Measurements from ENCODE around the gene RNF214.
"Not testable (repeated sequence)": the region's sequence is repeated elsewhere in the genome, so short reads cannot be mapped to it uniquely, and the experiment has no call there.

RNF214 gene

GRCh38 chr11:117199053-117199915 is 33.2 kb upstream of the RNF214 start, which contains the start of gene TAGLN:
Gene TAGLN, plus strand, starts transcription at chr11:117199370. Its CDS starts 3,644 bp downstream, at chr11:117203014.
- H3K9ac ChIP-seq (ENCODE audit: low read depth, low read length), result peak within 1 kb of the TSS; percentile 90
- H3K9me3 ChIP-seq (ENCODE audit: control insufficient read depth, insufficient read depth, low read length), result no peaks in the 10 kb centered on the region
- peak within 1 kb of the TSS; percentile 74 for H3K4me3 ChIP-seq (ENCODE audit: low read depth, low read length)
- no peaks in the 10 kb centered on the region for H3K27me3 ChIP-seq (ENCODE audit: control insufficient read depth, insufficient read depth, low read length)
- H3K27ac ChIP-seq (ENCODE audit: low read depth, low read length), result peak within 1 kb of the TSS; percentile 95
- H3K36me3 ChIP-seq (ENCODE audit: control insufficient read depth, insufficient read depth, low read length), result peaks cover 25% of the 10 kb centered on the region
- peaks cover 34% of the 10 kb centered on the region for H3K4me1 ChIP-seq (ENCODE audit: control insufficient read depth, insufficient read depth, low read length)

GRCh38 chr11:117199916-117200812 is 32.3 kb upstream of the RNF214 start:
- Histone ChIP-seq H3K4me1 (ENCODE audit: control insufficient read depth, insufficient read depth, low read length) (peaks cover 34% of the 10 kb centered on the region), H3K4me3 (ENCODE audit: low read depth, low read length) (peak overlapping the region; percentile 74), H3K36me3 (ENCODE audit: control insufficient read depth, insufficient read depth, low read length) (peaks cover 34% of the 10 kb centered on the region), H3K9ac (ENCODE audit: low read depth, low read length) (peak overlapping the region; percentile 90), H3K9me3 (ENCODE audit: control insufficient read depth, insufficient read depth, low read length) (no peaks in the 10 kb centered on the region), H3K27ac (ENCODE audit: low read depth, low read length) (peak overlapping the region; percentile 95), H3K27me3 (ENCODE audit: control insufficient read depth, insufficient read depth, low read length) (no peaks in the 10 kb centered on the region)

DNA sequence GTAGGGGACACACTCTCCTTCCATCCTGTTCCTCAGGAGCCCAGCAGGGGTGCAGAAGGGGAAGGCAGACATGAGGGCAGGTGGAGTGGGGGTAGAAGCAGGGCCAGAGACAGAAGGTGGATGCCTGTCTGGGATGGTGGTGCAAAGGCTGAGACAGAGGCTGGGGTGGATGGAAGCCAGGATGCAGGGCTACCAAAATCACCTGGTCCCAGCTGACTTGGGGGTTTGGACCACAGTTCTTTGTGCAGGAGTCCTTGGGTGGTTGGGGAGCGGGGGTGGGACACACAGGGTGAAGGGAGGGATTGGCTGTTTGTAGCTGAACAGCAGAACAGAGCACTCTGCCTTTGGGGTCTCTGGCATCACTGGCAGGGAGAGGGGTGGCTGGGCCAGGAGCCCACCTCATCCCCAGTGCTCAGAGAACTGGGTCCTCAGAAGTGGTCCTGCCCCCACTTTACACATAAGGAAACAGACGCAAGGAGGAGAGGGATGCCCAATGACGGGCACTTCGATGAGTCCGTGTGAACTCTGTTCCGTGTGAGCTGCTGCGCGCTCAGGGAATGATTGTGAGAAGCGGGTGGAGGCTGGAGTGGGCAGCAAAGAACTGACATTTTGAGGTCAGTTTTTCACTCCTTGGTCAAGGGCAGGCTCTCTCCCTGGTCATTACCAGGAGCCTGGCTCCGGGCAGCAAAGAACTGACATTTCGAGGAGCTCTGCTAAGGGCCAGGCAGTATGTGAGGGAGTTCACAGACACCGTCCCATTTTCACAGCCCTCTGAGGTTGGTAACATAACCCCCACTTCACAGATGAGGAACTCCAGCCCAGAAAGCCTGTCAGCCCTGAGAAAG is 31.4 kb upstream of the RNF214 start:
- Histone ChIP-seq H3K9ac (ENCODE audit: low read depth, low read length) (peak overlapping the region; percentile 90; the same call in 1 of the 2 replicates), H3K27ac (ENCODE audit: low read depth, low read length) (peak overlapping the region; percentile 95), H3K4me1 (ENCODE audit: control insufficient read depth, insufficient read depth, low read length) (peaks cover 34% of the 10 kb centered on the region), H3K27me3 (ENCODE audit: control insufficient read depth, insufficient read depth, low read length) (no peaks in the 10 kb centered on the region), H3K4me3 (ENCODE audit: low read depth, low read length) (peak overlapping the region; percentile 74), H3K9me3 (ENCODE audit: control insufficient read depth, insufficient read depth, low read length) (no peaks in the 10 kb centered on the region), H3K36me3 (ENCODE audit: control insufficient read depth, insufficient read depth, low read length) (peaks cover 33% of the 10 kb centered on the region)

GRCh38 chr11:117201658-117202305 is 30.7 kb upstream of the RNF214 start:
- peak overlapping the region; percentile 23; the same call in 1 of the 2 replicates for H3K9ac ChIP-seq (ENCODE audit: low read depth, low read length)
- H3K9me3 ChIP-seq (ENCODE audit: control insufficient read depth, insufficient read depth, low read length), result no peaks in the 10 kb centered on the region
- no peak overlapping the region for H3K27ac ChIP-seq (ENCODE audit: low read depth, low read length)
- H3K4me1 ChIP-seq (ENCODE audit: control insufficient read depth, insufficient read depth, low read length), result peaks cover 34% of the 10 kb centered on the region
- no peaks in the 10 kb centered on the region for H3K27me3 ChIP-seq (ENCODE audit: control insufficient read depth, insufficient read depth, low read length)
- peaks cover 33% of the 10 kb centered on the region for H3K36me3 ChIP-seq (ENCODE audit: control insufficient read depth, insufficient read depth, low read length)
- H3K4me3 ChIP-seq (ENCODE audit: low read depth, low read length), result peak overlapping the region; percentile 74; the same call in 1 of the 2 replicates

DNA sequence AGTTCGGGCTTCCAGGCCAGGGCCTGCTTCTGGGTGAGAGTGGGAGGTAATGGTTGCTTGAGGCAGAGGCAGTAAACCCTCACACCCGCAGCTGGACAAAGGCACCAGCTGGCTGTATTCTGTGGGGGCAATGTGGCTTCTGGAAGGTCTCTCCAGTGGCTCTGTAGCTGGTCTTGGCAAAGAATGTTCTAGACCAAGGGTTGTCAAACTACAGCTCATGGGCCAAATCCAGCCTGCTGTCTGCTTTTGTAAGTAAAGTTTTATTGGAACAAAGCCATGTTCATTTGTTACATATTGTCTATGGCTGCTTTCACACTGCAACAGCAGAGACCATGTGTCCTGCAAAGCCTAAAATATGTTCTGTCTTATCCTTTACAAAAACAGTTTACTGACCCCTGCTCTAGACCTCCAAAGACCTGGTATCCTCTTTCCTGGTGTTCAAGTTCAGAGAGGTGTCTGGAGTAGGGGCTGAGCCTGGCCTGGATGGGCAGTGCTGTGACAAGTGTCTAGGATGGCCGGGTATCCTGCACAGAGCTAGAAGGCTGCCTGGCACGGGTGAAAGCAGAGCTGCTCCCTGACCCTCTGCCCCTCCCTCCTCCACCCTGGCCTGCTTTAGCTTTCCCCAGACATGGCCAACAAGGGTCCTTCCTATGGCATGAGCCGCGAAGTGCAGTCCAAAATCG is 29.9 kb upstream of the RNF214 start:
- Histone ChIP-seq H3K36me3 (ENCODE audit: control insufficient read depth, insufficient read depth, low read length) (peaks cover 33% of the 10 kb centered on the region), H3K9ac (ENCODE audit: low read depth, low read length) (no peak overlapping the region), H3K27me3 (ENCODE audit: control insufficient read depth, insufficient read depth, low read length) (no peaks in the 10 kb centered on the region), H3K9me3 (ENCODE audit: control insufficient read depth, insufficient read depth, low read length) (no peaks in the 10 kb centered on the region), H3K27ac (ENCODE audit: low read depth, low read length) (no peak overlapping the region), H3K4me1 (ENCODE audit: control insufficient read depth, insufficient read depth, low read length) (peaks cover 34% of the 10 kb centered on the region), H3K4me3 (ENCODE audit: low read depth, low read length) (no peak overlapping the region; the same call in 1 of the 2 replicates)

GRCh38 chr11:117203069-117203407 is 29.4 kb upstream of the RNF214 start:
- Histone ChIP-seq H3K27me3 (ENCODE audit: control insufficient read depth, insufficient read depth, low read length) (no peaks in the 10 kb centered on the region), H3K36me3 (ENCODE audit: control insufficient read depth, insufficient read depth, low read length) (peaks cover 33% of the 10 kb centered on the region), H3K4me3 (ENCODE audit: low read depth, low read length) (no peak overlapping the region), H3K9me3 (ENCODE audit: control insufficient read depth, insufficient read depth, low read length) (no peaks in the 10 kb centered on the region), H3K9ac (ENCODE audit: low read depth, low read length) (no peak overlapping the region), H3K4me1 (ENCODE audit: control insufficient read depth, insufficient read depth, low read length) (peaks cover 33% of the 10 kb centered on the region), H3K27ac (ENCODE audit: low read depth, low read length) (no peak overlapping the region)

- Histone ChIP-seq H3K36me3 (ENCODE audit: control insufficient read depth, insufficient read depth, low read length) (peaks cover 33% of the 10 kb centered on the region), H3K27ac (ENCODE audit: low read depth, low read length) (peak overlapping the region; percentile 12), H3K4me1 (ENCODE audit: control insufficient read depth, insufficient read depth, low read length) (peaks cover 23% of the 10 kb centered on the region), H3K9ac (ENCODE audit: low read depth, low read length) (no peak overlapping the region), H3K4me3 (ENCODE audit: low read depth, low read length) (no peak overlapping the region), H3K27me3 (ENCODE audit: control insufficient read depth, insufficient read depth, low read length) (no peaks in the 10 kb centered on the region), H3K9me3 (ENCODE audit: control insufficient read depth, insufficient read depth, low read length) (no peaks in the 10 kb centered on the region)
These were observed 28.0 kb upstream of the RNF214 start for GRCh38 chr11:117204283-117205080.

GRCh38 chr11:117205211-117205818 is 27.2 kb upstream of the RNF214 start:
- H3K4me1 ChIP-seq (ENCODE audit: control insufficient read depth, insufficient read depth, low read length), result peaks cover 15% of the 10 kb centered on the region
- no peaks in the 10 kb centered on the region for H3K9me3 ChIP-seq (ENCODE audit: control insufficient read depth, insufficient read depth, low read length)
- H3K27ac ChIP-seq (ENCODE audit: low read depth, low read length), result no peak overlapping the region
- no peaks in the 10 kb centered on the region for H3K27me3 ChIP-seq (ENCODE audit: control insufficient read depth, insufficient read depth, low read length)
- no peak overlapping the region for H3K9ac ChIP-seq (ENCODE audit: low read depth, low read length)
- H3K4me3 ChIP-seq (ENCODE audit: low read depth, low read length), result no peak overlapping the region
- H3K36me3 ChIP-seq (ENCODE audit: control insufficient read depth, insufficient read depth, low read length), result peaks cover 33% of the 10 kb centered on the region

DNA sequence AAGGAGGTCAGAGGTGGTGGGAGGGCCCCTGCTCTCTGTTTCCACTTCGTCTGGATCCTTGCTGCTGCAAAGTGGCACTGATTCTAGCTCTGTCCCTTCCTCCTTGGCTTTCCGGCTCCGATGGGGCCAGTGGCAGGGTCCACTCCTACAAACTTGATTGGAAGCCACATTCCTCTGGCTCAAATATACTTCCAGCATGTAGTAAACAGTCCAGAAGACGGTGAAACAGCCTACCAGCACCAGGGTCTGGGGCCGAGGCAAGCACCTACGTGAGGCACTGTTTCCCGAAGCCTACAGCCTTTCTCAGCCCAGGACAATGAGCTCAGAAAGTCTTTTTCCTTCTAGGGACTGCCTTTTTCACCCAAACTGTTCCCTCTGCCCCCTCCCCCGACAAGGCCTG is 26.4 kb upstream of the RNF214 start:
- H3K9ac ChIP-seq (ENCODE audit: low read depth, low read length), result not testable (repeated sequence)

More for the DNA sequence above, 26.4 kb upstream of the RNF214 start:
- not testable (repeated sequence) for H3K27ac ChIP-seq (ENCODE audit: low read depth, low read length); H3K9me3 ChIP-seq (ENCODE audit: control insufficient read depth, insufficient read depth, low read length); H3K4me1 ChIP-seq (ENCODE audit: control insufficient read depth, insufficient read depth, low read length); H3K4me3 ChIP-seq (ENCODE audit: low read depth, low read length); H3K27me3 ChIP-seq (ENCODE audit: control insufficient read depth, insufficient read depth, low read length)
- peaks cover 33% of the 10 kb centered on the region for H3K36me3 ChIP-seq (ENCODE audit: control insufficient read depth, insufficient read depth, low read length)
